Hepatocyte (in vitro differentiated cells): ENCODE data around the gene SRSF10.
"Not testable (repeated sequence)": the region's sequence is repeated elsewhere in the genome, so short reads cannot be mapped to it uniquely, and the experiment has no call there.

ENCODE experiments used
- CTCF ChIP-seq: fragments of 200-600 bp; sonication (generic); IDR thresholded peaks from 2 replicates; pipeline ENCODE4 v1.5.1; 2016; ENCODE audit warnings: antibody characterized with exemption, mild to moderate bottlenecking; ENCODE audit not compliant: poor library complexity
- EZH2 ChIP-seq: fragments of 200-600 bp; sonication (generic); IDR thresholded peaks from 2 replicates; pipeline ENCODE4 v1.6.1; 2016; ENCODE audit warnings: antibody characterized with exemption, mild to moderate bottlenecking, borderline replicate concordance
- EZH2phosphoT487 ChIP-seq: fragments of 200-600 bp; sonication (generic); IDR thresholded peaks from one replicate; pipeline ENCODE4 v1.6.1; 2018; ENCODE audit warnings: antibody characterized with exemption, mild to moderate bottlenecking, low read depth, moderate library complexity; ENCODE audit not compliant: unreplicated experiment, severe bottlenecking

GRCh38 chr1:23958040-23958809 lies 21.9 kb downstream of the SRSF10 start:
- not testable (repeated sequence) for TF ChIP-seq CTCF, EZH2phosphoT487, EZH2
